ENCODE measurements around the gene ABL2. TPM values are rescaled to one million over a fixed set of nuclear protein-coding genes. Genes with fewer than 3 reads are reported as not detected.
A peak's percentile ranks its signal among the peaks of the same experiment; 100 is the strongest.

The ABL2 gene
- total and polyA plus RNA-seq, 8 donors: 1.3 to 26.6 (median 6.7) TPM

- Histone ChIP-seq H3K27me3 (no peaks in the 10 kb centered on the region), H3K4me3 (no peak overlapping the region), H3K4me1 (peaks cover 0 to 36% (median 19%) of the 10 kb centered on the region in 4 donors), H3K36me3 (no peaks in the 10 kb centered on the region), H3K27ac (no peak overlapping the region), H3K9me3 (no peaks in the 10 kb centered on the region)
- intact Hi-C loops (cut with DNase I; ENCODE audit: low total_unique reads): no loop called here
- no peak for TF ChIP-seq CTCF (IDR thresholded peaks at IDR 0.05)
- no peak for TF ChIP-seq POLR2AphosphoS5 (IDR thresholded peaks at IDR 0.05)
- no peak for TF ChIP-seq EP300 (IDR thresholded peaks at IDR 0.05)
- no peak for TF ChIP-seq POLR2A (IDR thresholded peaks at IDR 0.05)
- DNase-seq: no peak
- WGBS, 5 donors: 93 to 98% (median 96%) methylated on average over 4 of the region's 4 CpGs
These were observed 75.0 kb downstream of the ABL2 start for GRCh38 chr1:179154437-179154836.

- Histone ChIP-seq H3K9me3 (no peaks in the 10 kb centered on the region), H3K4me3 (no peak overlapping the region), H3K4me1 (peaks cover 0 to 36% (median 19%) of the 10 kb centered on the region in 4 donors), H3K27ac (peak overlapping the region in 1 of 5 donors; percentile 48), H3K27me3 (no peaks in the 10 kb centered on the region), H3K36me3 (peaks cover 0 to 4% (median 2%) of the 10 kb centered on the region in 4 donors)
- no peak for DNase-seq
- intact Hi-C loops (cut with DNase I; ENCODE audit: low total_unique reads): no loop called here
- WGBS, 5 donors: 69 to 87% (median 82%) methylated on average over 6 of the region's 6 CpGs
- TF ChIP-seq POLR2AphosphoS5 (IDR thresholded peaks at IDR 0.05) (no peak), CTCF (IDR thresholded peaks at IDR 0.05) (no peak), POLR2A (IDR thresholded peaks at IDR 0.05) (no peak), EP300 (IDR thresholded peaks at IDR 0.05) (no peak)
These were observed 76.3 kb downstream of the ABL2 start for GRCh38 chr1:179153217-179153616.

GRCh38 chr1:179151908-179152682, 77.4 kb downstream of the ABL2 start:
- Histone ChIP-seq H3K27me3 (no peaks in the 10 kb centered on the region), H3K36me3 (peaks cover 0 to 9% (median 2%) of the 10 kb centered on the region in 4 donors), H3K27ac (peak overlapping the region in 3 of 5 donors; percentile 10 to 49 (median 48)), H3K4me1 (peaks cover 0 to 36% (median 19%) of the 10 kb centered on the region in 4 donors), H3K4me3 (no peak overlapping the region), H3K9me3 (no peaks in the 10 kb centered on the region)
- intact Hi-C loops (cut with DNase I; ENCODE audit: low total_unique reads): no loop called here
- DNase-seq: peak in 1 of 2 donors; percentile 58
- no peak for TF ChIP-seq EP300 (IDR thresholded peaks at IDR 0.05)
- TF ChIP-seq POLR2A (IDR thresholded peaks at IDR 0.05): no peak
- TF ChIP-seq POLR2AphosphoS5 (IDR thresholded peaks at IDR 0.05): no peak
- TF ChIP-seq CTCF (IDR thresholded peaks at IDR 0.05): no peak
- 25 to 50% (median 38%) methylated on average over 2 of the region's 2 CpGs for WGBS, 5 donors

- Histone ChIP-seq H3K27me3 (no peaks in the 10 kb centered on the region), H3K4me1 (peaks cover 0 to 21% (median 9%) of the 10 kb centered on the region in 4 donors), H3K36me3 (peaks cover 0 to 9% (median 2%) of the 10 kb centered on the region in 4 donors), H3K9me3 (no peaks in the 10 kb centered on the region), H3K4me3 (no peak overlapping the region), H3K27ac (no peak overlapping the region)
- intact Hi-C loops (cut with DNase I; ENCODE audit: low total_unique reads): no loop called here
- DNase-seq: no peak
- TF ChIP-seq CTCF (IDR thresholded peaks at IDR 0.05) (no peak), POLR2A (IDR thresholded peaks at IDR 0.05) (no peak), POLR2AphosphoS5 (IDR thresholded peaks at IDR 0.05) (no peak)
- WGBS, 5 donors: 88 to 100% (median 97%) methylated on average over 1 of the region's 1 CpG
These were observed 82.6 kb downstream of the ABL2 start for GRCh38 chr1:179146911-179147310.
